ENCODE data around the gene CCDC137.

CCDC137 gene

DNA sequence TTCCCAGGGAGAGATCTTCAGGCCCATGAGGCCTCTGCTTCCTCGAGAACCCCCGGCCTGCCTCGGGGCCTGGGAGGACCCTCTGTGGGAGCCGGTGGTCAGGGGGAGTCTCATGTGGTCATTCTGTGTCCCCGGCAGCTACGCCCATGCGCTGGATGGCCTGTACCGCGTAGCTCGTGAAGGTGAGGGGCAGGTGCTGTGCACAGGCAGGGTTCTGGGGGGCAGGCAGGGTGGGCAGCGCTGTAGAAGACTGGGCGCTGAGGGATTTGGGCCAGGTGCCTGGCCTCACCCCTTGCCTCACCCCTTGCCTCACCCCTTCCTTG, 50.1 kb downstream of the CCDC137 start:
- TF ChIP-seq, protein P1, sequence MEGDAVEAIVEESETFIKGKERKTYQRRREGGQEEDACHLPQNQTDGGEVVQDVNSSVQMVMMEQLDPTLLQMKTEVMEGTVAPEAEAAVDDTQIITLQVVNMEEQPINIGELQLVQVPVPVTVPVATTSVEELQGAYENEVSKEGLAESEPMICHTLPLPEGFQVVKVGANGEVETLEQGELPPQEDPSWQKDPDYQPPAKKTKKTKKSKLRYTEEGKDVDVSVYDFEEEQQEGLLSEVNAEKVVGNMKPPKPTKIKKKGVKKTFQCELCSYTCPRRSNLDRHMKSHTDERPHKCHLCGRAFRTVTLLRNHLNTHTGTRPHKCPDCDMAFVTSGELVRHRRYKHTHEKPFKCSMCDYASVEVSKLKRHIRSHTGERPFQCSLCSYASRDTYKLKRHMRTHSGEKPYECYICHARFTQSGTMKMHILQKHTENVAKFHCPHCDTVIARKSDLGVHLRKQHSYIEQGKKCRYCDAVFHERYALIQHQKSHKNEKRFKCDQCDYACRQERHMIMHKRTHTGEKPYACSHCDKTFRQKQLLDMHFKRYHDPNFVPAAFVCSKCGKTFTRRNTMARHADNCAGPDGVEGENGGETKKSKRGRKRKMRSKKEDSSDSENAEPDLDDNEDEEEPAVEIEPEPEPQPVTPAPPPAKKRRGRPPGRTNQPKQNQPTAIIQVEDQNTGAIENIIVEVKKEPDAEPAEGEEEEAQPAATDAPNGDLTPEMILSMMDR (IDR thresholded peaks at IDR 0.05; ENCODE audit: borderline replicate concordance, control extremely low read depth, extremely low read depth, insufficient read depth, missing control alignments), result no peak
- in situ Hi-C loops (cut with MboI; ENCODE audit: low sequenced_read_pairs, unreplicated experiment), result no loop called here
- DNase-seq (ENCODE audit: low spot score), result no peak

GRCh38 chr17:81717049-81717765, 50.7 kb downstream of the CCDC137 start:
- DNase-seq (ENCODE audit: low spot score), result no peak
- TF ChIP-seq, protein P1 (IDR thresholded peaks at IDR 0.05; ENCODE audit: borderline replicate concordance, control extremely low read depth, extremely low read depth, insufficient read depth, missing control alignments), result no peak
- in situ Hi-C loops (cut with MboI; ENCODE audit: low sequenced_read_pairs, unreplicated experiment), result no loop called here

DNA sequence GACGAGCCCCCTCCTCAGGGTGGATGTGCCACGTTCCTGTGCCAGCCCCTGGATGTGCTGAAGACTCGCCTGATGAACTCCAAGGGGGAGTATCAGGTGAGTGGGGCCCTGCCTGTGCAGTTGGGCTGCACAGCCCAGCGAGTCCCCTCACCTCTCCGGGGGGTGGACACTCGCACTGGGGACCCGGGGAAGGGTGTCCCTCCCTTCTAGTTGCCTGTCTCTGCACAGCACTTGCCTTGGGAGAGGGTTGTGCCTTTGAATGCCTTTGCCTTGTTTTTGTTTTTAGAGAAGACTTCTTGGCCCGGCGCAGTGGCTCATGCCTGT, 51.2 kb downstream of the CCDC137 start:
- in situ Hi-C loops (cut with MboI; ENCODE audit: low sequenced_read_pairs, unreplicated experiment), result no loop called here
- DNase-seq (ENCODE audit: low spot score), result no peak
- TF ChIP-seq, protein P1 (IDR thresholded peaks at IDR 0.05; ENCODE audit: borderline replicate concordance, control extremely low read depth, extremely low read depth, insufficient read depth, missing control alignments), result no peak

DNA sequence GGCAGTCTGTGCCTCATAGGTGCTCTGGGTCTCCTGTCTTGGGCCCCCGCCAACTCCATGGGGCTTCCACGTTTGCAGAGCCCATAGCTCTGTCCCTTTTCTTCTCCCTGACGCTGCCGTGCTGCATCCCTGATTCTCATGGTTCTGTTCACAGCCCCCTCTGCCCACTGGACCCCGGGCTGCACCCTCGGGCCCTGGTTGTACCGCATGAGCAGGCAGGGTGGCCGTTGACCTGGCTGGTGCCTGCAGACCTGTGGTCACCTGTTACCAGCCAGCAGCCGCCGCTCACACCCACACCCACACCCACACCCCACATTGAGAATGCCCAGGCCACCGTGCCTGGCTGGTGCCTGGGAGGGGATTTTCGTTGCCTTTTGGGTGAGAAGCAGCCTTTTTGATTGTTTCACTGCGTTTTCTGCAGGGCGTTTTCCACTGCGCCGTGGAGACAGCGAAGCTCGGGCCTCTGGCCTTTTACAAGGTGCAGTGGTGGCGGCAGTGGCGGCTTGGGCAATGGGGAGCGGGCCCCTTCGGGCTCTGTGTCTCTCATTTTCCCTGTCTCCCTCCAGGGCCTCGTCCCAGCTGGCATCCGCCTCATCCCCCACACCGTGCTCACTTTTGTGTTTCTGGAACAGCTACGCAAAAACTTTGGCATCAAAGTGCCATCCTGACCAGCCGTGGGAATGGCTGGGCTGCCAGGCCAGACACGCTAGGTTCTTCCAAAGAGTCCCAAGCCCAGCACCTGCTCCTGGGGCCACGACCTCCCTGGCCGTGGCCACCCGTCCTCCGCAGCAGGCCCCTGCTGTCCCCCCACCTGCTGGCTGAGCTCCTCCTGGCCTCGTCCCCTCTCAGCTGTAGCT, 53.1 kb downstream of the CCDC137 start:
- TF ChIP-seq, protein P1 (IDR thresholded peaks at IDR 0.05; ENCODE audit: borderline replicate concordance, control extremely low read depth, extremely low read depth, insufficient read depth, missing control alignments), result no peak
- no peak for DNase-seq (ENCODE audit: low spot score)
- in situ Hi-C loops (cut with MboI; ENCODE audit: low sequenced_read_pairs, unreplicated experiment), result no loop called here

- in situ Hi-C loops (cut with MboI; ENCODE audit: low sequenced_read_pairs, unreplicated experiment), result no loop called here
- TF ChIP-seq, protein P1 (IDR thresholded peaks at IDR 0.05; ENCODE audit: borderline replicate concordance, control extremely low read depth, extremely low read depth, insufficient read depth, missing control alignments), result no peak
- no peak for DNase-seq (ENCODE audit: low spot score)
These were observed 53.9 kb downstream of the CCDC137 start for GRCh38 chr17:81720267-81721071.
